ENCODE results near the gene TCERG1L. TPM values are rescaled to one million over a fixed set of nuclear protein-coding genes. Genes with fewer than 3 reads are reported as not detected.

TCERG1L gene
- total RNA-seq, 1 experiment from 2014 or later, result 1.5 TPM

GRCh38 chr10:131346456-131346855, 34.9 kb upstream of the TCERG1L start:
- Mint-ChIP-seq H3K27ac (no peak overlapping the region), H3K4me3 (no peak overlapping the region), H3K4me1 (peaks cover 10% of the 10 kb centered on the region), H3K9me3 (peaks cover 76% of the 10 kb centered on the region), H3K27me3 (ENCODE audit: low read depth) (peaks cover 11% of the 10 kb centered on the region), H3K36me3 (peaks cover 67% of the 10 kb centered on the region)
- DNase-seq (ENCODE audit: low spot score), result no peak
- TF ChIP-seq AR (CRISPR knock-in tag; IDR thresholded peaks at IDR 0.05), result no peak
- no peak for TF ChIP-seq ATF1 (CRISPR knock-in tag; IDR thresholded peaks at IDR 0.05)
- TF ChIP-seq ELF4 (CRISPR knock-in tag; IDR thresholded peaks at IDR 0.05; ENCODE audit: low read depth), result no peak
- TF ChIP-seq NR3C1 (CRISPR knock-in tag; conservative IDR thresholded peaks at IDR 0.05; ENCODE audit: low read depth), result no peak
- no peak for TF ChIP-seq SOX15 (CRISPR knock-in tag; IDR thresholded peaks at IDR 0.05)
- TF ChIP-seq, protein P1, sequence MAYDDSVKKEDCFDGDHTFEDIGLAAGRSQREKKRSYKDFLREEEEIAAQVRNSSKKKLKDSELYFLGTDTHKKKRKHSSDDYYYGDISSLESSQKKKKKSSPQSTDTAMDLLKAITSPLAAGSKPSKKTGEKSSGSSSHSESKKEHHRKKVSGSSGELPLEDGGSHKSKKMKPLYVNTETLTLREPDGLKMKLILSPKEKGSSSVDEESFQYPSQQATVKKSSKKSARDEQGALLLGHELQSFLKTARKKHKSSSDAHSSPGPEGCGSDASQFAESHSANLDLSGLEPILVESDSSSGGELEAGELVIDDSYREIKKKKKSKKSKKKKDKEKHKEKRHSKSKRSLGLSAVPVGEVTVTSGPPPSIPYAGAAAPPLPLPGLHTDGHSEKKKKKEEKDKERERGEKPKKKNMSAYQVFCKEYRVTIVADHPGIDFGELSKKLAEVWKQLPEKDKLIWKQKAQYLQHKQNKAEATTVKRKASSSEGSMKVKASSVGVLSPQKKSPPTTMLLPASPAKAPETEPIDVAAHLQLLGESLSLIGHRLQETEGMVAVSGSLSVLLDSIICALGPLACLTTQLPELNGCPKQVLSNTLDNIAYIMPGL (CRISPR knock-in tag; IDR thresholded peaks at IDR 0.05), result no peak
- TF ChIP-seq JUN (CRISPR knock-in tag; IDR thresholded peaks at IDR 0.05), result no peak
- no peak for TF ChIP-seq E2F4 (CRISPR knock-in tag; IDR thresholded peaks at IDR 0.05; ENCODE audit: borderline replicate concordance, low read depth)
- TF ChIP-seq, protein P2, sequence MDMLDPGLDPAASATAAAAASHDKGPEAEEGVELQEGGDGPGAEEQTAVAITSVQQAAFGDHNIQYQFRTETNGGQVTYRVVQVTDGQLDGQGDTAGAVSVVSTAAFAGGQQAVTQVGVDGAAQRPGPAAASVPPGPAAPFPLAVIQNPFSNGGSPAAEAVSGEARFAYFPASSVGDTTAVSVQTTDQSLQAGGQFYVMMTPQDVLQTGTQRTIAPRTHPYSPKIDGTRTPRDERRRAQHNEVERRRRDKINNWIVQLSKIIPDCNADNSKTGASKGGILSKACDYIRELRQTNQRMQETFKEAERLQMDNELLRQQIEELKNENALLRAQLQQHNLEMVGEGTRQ (CRISPR knock-in tag; IDR thresholded peaks at IDR 0.05), result no peak
- TF ChIP-seq ETV6 (CRISPR knock-in tag; IDR thresholded peaks at IDR 0.05), result no peak
- no peak for TF ChIP-seq SMAD4 (CRISPR knock-in tag; IDR thresholded peaks at IDR 0.05)
- TF ChIP-seq CTCF (IDR thresholded peaks at IDR 0.05), result no peak
- POLR2A ChIA-PET, result no interaction called here
- CTCF ChIA-PET, result no interaction called here
- no peak for ATAC-seq

- DNase-seq (ENCODE audit: low spot score) (no peak), ATAC-seq (no peak)
- H3K36me3 Mint-ChIP-seq, result peaks cover 67% of the 10 kb centered on the region
- no peak overlapping the region for H3K27ac Mint-ChIP-seq
- H3K4me1 Mint-ChIP-seq, result peaks cover 8% of the 10 kb centered on the region
- H3K9me3 Mint-ChIP-seq, result peaks cover 78% of the 10 kb centered on the region
- POLR2A ChIA-PET, result no interaction called here
- TF ChIP-seq ETV6 (CRISPR knock-in tag; IDR thresholded peaks at IDR 0.05), result no peak
- TF ChIP-seq OVOL2 (CRISPR knock-in tag; IDR thresholded peaks at IDR 0.05; ENCODE audit: borderline replicate concordance), result no peak
- no peak for TF ChIP-seq CBFB (CRISPR knock-in tag; IDR thresholded peaks at IDR 0.05; ENCODE audit: low read depth)
- no peak for TF ChIP-seq E2F4 (CRISPR knock-in tag; IDR thresholded peaks at IDR 0.05; ENCODE audit: borderline replicate concordance, low read depth)
- TF ChIP-seq IRF1 (CRISPR knock-in tag; IDR thresholded peaks at IDR 0.05), result no peak
- TF ChIP-seq, protein P3, sequence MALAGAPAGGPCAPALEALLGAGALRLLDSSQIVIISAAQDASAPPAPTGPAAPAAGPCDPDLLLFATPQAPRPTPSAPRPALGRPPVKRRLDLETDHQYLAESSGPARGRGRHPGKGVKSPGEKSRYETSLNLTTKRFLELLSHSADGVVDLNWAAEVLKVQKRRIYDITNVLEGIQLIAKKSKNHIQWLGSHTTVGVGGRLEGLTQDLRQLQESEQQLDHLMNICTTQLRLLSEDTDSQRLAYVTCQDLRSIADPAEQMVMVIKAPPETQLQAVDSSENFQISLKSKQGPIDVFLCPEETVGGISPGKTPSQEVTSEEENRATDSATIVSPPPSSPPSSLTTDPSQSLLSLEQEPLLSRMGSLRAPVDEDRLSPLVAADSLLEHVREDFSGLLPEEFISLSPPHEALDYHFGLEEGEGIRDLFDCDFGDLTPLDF (CRISPR knock-in tag; IDR thresholded peaks at IDR 0.05), result no peak
- TF ChIP-seq NFATC4 (CRISPR knock-in tag; IDR thresholded peaks at IDR 0.05), result no peak
- no peak for TF ChIP-seq ZNF232 (CRISPR knock-in tag; IDR thresholded peaks at IDR 0.05)
- TF ChIP-seq ESRRA (CRISPR knock-in tag; IDR thresholded peaks at IDR 0.05; ENCODE audit: borderline replicate concordance), result no peak
- no peak for TF ChIP-seq NFE2L1 (CRISPR knock-in tag; IDR thresholded peaks at IDR 0.05)
- no peak for TF ChIP-seq EMX1 (CRISPR knock-in tag; IDR thresholded peaks at IDR 0.05)
- no peak for TF ChIP-seq ZNF671 (CRISPR knock-in tag; IDR thresholded peaks at IDR 0.05)
- no peak for TF ChIP-seq ZNF317 (CRISPR knock-in tag; IDR thresholded peaks at IDR 0.05; ENCODE audit: borderline replicate concordance, low read depth)
- no peak for TF ChIP-seq IRF2 (CRISPR knock-in tag; IDR thresholded peaks at IDR 0.05; ENCODE audit: borderline replicate concordance, low read depth)
- no peak for TF ChIP-seq TEAD1 (CRISPR knock-in tag; IDR thresholded peaks at IDR 0.05)
- no peak overlapping the region for H3K4me3 Mint-ChIP-seq
- H3K27me3 Mint-ChIP-seq (ENCODE audit: low read depth), result peaks cover 13% of the 10 kb centered on the region
- CTCF ChIA-PET, result no interaction called here
These were observed 34.2 kb upstream of the TCERG1L start for GRCh38 chr10:131345691-131346090.

Data from WTC11 (cell line).